Stimulated activated naive CD4-positive, alpha-beta T cell treated with Interleukin-2 at 50 U/mL for 16 hours (primary cell): ENCODE results near the gene OIT3.

Source experiments
- DNase-seq: peaks from one replicate; lab custom pipeline; 2025; lab: John Stamatoyannopoulos, UW

OIT3 gene

DNA sequence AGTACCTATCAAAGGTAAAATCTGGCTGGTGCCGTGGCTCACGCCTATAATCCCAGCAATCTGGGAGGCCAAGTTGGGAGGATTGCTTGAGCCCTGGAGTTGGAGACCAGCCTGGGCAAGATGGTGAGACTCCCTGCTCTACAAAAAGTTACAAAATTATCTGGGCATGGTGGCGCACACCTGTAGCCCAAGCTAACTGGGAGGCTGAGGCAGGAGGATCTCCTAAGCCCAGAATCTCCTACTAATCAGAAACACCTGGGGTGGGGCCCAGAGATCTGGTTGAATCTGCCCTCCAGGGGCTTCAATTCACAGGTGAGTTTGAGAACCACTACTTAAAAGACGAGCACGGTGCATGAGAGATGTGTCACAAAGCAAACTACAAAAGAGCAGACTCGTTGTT lies 58.6 kb downstream of the OIT3 start:
- DNase-seq, result no peak

DNA sequence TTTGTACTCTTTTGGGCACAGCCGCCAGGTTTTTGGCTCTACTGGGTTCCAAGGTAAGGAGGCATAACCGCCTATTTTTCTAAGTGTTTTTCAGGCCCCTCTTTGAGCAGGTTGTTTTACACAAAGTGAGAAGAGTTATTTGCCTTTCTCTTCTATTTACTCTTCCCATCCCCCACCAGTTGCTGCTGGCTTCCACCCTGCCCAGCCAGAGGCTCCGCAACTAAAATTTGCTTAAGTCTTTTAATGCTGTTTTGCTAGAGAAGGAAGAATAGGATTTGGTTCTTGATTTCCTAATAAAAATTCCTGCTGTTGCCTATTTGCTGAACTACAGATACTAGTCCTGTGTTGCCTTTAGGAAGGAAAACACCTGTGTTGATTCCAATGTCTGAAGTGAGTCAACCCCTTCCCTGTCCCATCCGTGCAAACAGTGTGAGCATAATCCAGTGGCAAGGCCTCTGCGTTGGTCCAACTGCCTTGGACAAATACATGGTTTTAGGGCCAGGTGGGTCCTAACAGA lies 59.2 kb downstream of the OIT3 start:
- DNase-seq, result no peak

DNA sequence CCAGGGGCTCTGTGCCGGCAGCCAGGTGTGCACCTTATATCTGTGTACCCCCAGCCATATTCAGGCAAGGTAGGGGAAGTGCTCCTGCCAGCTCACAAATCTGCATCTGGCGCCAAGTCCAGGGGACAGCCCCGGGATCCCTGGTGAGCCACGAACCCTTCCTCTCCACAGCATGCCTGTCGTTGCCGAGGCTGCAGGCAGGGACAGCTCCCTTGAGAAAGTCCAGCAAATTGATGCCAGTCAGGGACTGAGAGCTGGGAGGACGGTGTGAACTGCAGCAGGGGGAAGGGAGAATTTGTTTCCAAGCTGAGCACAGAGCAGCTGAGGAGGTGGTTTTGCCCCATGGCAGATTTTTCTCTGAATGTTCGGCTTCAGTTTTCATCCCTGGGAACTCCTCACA lies 60.1 kb downstream of the OIT3 start:
- no peak for DNase-seq

DNA sequence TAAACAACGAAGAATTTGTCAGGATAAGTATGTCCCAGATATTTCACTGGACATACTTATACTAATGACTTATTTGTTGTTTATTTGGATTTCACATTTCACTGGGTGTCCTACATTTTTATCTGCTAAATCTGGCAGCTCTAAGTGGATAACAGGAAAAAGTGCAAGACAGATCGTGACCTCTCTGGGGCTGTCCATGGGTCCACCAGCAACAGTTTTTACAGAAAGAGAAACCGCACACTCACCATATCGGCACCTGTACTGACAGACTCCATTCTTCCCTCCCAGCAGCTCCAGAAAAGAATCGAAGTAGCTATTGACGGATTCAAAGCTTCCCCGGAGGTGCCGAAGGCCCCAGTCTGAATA lies 60.7 kb downstream of the OIT3 start:
- DNase-seq, result no peak

DNA sequence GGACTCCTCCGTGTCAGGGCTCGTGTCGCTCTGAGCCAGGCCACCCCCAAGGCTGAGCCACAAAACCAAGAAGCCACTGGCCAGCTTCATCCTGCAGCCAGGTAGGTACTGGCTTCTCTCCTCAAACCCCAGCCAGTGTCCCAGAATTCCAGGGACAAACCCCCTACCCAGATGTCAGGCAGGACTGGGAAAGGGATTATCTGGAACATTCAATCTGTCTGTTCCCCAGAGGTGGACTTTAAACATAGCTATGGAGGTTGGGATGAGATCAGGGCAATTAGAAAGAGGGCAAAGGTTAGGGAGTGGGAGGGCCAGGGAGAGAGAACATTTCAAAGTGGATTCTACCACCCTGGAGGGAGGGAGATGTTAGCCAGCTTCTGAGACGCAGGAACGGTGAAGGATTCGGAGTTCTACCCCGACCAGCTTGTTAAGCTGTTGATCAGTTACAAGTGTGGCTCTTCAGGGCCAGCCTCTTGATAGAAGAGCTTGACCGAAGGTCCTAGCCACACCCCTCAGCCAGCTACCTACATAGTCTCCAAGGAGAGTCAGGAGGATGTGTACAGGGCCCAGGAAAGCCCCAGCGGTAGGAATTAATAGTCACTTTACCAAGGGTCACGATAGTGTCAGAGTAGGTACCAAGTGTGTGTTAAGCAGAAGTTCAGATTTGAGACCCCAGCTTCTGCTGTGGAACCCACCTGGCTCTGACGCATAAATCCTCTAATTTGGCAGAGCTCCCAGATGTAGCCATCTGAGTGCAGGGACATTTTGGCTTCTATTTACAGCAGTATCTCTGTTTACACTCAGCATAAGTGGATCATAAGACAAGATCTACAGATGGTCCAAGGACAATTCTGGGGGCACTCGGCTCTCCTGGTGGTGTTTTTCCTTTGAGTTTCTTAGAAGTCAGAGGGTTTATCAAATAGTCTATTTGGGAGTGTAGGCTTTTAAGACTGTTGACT lies 61.3 kb downstream of the OIT3 start, which contains the start of gene PLA2G12B:
TSS of gene PLA2G12B (minus strand) at position 211 of the 959 bp plus-strand sequence. CDS start at position 90, 121 bp downstream.
- no peak for DNase-seq

DNA sequence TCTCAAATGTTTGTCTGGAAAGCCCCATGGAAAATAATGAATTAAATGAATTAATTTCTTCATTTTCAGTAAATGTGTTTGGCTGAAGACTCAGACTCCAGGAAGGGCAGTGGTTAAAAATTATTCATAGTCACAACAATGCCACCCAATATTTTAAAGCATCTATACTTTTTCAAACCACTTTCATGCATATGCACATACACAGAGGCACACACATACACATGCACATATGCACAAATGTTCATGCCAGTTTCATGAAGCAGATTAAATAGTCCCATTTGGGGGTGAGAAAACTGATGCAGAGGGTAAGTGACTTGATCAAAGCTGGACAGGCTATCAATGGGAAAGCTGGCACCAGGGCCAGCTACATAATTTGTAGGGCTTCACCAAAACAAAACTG lies 62.5 kb downstream of the OIT3 start:
- no peak for DNase-seq

DNA sequence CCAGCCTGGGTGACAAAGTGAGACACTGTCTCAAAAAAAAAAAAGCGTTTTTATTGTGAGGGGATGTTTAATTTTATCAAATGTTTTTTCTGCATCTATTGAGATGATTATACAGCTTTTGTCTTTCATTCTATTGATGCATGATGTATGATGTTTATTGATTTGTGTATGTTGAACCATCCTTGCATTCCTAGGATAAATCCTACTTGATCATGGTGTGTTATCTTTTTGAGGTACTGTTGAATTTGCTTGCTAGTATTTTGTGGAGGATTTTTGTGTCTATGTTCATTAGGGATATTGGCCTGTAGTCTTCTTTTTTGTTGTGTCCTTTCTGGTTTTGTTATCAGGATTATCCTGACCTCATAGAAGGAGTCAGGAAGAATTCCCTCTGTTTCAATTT lies 83.3 kb downstream of the OIT3 start:
- DNase-seq, result no peak

DNA sequence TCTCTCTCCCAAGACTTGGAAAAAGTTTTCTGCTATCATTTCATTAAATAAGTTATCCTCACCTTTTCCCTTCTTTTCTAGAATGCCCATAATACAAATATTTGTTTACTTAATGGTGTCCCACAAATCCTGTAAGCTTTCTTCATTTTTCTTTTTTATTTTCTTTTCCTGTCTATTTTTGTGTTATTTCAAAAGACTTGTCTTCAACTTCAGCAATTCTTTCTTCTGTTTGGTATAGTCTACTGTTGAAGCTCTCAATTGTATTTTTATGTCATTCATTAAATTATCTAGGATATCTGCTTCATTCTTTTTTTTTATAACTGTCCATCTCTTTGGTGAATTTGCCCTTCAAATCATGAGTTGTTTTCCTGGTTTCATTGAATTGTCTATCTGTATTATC lies 86.2 kb downstream of the OIT3 start:
- no peak for DNase-seq

DNA sequence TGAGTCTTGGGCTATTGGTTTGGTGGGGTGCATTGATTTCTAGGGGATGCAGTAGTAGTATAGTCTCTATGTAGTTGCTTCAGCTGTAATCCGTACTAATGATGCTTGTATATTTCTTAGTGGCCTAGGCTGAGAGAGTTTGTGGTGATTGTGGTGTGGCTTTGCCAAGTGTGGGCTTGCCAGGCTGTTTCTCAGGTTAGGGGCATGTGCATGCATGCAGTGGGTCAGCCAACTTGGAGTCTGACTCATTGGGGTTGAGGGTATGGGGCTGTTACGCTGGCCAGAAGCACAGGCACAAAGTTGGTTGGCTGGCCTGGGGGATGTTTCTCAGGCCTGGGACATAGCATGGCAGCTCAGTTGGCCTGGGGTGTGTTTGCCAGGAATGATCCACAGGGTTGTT lies 86.8 kb downstream of the OIT3 start:
- no peak for DNase-seq

DNA sequence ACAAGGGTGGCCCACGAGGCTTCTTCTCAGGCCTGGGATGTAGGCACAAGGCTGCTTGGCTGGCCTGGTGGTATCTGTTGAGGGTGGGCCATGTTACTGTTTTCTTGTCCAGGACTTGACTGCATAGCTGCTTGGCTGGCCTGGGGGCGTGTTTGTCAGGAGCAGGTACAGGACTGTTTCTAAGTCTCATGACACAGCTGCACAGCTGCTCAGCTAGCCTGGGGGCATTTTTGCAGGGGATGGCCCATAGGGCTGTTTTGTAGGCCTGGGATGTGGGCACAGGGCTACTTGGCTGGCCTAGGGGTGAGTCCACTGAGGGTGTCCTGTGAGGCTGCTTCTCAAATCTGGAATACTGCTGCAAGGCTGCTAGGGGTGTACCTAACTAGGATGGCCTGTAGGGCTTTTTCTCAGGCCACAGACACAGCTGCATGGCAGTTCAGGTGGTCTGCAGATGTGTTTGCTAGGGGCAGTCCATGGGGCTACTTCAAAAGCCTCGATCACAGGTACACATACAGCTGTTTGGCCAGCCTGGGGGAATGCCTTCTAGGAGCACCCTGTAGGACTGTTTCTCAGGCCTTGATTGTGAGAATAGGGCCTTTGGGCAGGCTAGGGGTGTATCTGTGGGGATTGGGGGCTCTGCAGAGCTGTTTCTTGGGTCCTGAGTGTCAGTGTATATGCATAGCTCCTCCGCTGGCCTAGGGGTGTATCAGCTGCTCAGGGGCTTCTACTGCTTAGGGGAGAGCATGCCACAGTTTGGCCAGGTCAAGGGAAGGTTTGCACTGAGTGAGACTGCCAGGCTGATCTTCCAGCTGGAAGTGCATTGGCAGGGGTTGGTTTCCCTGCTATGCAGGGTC lies 87.7 kb downstream of the OIT3 start:
- no peak for DNase-seq

DNA sequence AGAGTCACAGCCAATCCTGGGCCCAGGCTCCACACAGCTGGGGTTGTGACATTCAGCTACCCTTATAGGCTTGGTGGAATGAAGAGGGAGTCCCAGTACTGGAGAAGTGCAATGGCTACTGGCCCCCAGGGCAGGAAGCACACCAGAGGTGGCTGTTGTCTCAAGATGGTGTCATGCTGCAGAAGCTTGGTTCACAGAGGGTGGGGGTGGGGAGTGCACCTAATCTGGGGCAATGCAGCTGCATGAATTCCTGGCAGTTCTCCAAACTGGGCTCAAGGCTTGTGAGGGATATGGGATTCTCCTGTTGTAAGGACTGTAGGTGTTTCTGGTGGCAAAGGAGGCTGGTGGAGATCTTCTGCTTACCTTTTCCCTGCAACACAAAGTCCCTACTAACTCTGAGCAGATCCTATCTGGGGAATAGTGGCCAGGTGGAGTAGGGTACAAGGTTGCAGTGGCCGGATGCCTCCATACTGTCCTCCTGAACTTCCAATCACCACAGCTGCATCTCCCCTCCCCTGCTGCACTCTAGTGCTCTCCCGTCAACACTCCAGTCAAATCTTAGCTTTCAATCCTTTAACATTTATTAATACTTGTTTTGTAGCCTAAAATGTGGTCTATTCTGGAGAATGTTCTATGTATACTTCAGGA lies 88.5 kb downstream of the OIT3 start:
- no peak for DNase-seq
